OCI-LY7 (cell line): ENCODE data around the gene PRR14L.

Experiments used
- CTCF ChIP-seq: fragments of 200-600 bp; sonication (generic); conservative IDR thresholded peaks from 2 replicates; pipeline ENCODE4 v1.5.1; 2014; ENCODE audit warnings: mild to moderate bottlenecking, antibody characterized with exemption, low read length, moderate library complexity, mixed read lengths
- EZH2phosphoT487 ChIP-seq: fragments of 200-600 bp; sonication (generic); IDR thresholded peaks from 2 replicates; pipeline ENCODE4 v1.6.1; 2018; ENCODE audit warnings: low read depth, borderline replicate concordance, mild to moderate bottlenecking, mixed run types, antibody characterized with exemption, low read length, moderate library complexity, mixed read lengths

GRCh38 chr22:31726692-31727091, 23.2 kb downstream of the PRR14L start:
- no peak for TF ChIP-seq CTCF
- TF ChIP-seq EZH2phosphoT487, result no peak
